PC-9 (cell line): ENCODE results near the gene PA2G4.

Experiments
- CTCF ChIP-seq: fragments of 200-600 bp; sonication (generic); conservative IDR thresholded peaks from 2 replicates; pipeline ENCODE4 v1.6.1; 2017; ENCODE audit warnings: mixed run types, antibody characterized with exemption, mild to moderate bottlenecking, moderate library complexity
- EZH2 ChIP-seq: fragments of 200-600 bp; sonication (generic); IDR thresholded peaks from 2 replicates; pipeline ENCODE4 v1.8.0; 2017; ENCODE audit warnings: antibody characterized with exemption, low read depth

- no peak for TF ChIP-seq CTCF
- TF ChIP-seq EZH2: no peak
Measured at GRCh38 chr12:56159482-56160192, 55.3 kb downstream of the PA2G4 start.
